H54 (cell line): Measurements from ENCODE around the gene BCL2L12.
A peak's percentile ranks its signal among the peaks of the same experiment; 100 is the strongest.

Experiments
- DNase-seq: peaks from one replicate; pipeline ENCODE4 v3.0.0; 2011; ENCODE audit warnings: low spot score, mixed read lengths; ENCODE audit not compliant: insufficient read length
- FAIRE-seq: peaks from 3 replicates; lab custom pipeline; 2011; peaks lifted over from hg19 to GRCh38; lab: Jason Lieb, UNC
- POLR2A ChIP-seq: IDR thresholded peaks from 2 replicates; pipeline ENCODE4 v1.6.1; 2011; ENCODE audit warnings: low read depth, mild to moderate bottlenecking, low read length

BCL2L12 gene

GRCh38 chr19:49664171-49665035 is 1.3 kb upstream of the BCL2L12 start:
- no peak for FAIRE-seq
- DNase-seq: peak; percentile 91

DNA sequence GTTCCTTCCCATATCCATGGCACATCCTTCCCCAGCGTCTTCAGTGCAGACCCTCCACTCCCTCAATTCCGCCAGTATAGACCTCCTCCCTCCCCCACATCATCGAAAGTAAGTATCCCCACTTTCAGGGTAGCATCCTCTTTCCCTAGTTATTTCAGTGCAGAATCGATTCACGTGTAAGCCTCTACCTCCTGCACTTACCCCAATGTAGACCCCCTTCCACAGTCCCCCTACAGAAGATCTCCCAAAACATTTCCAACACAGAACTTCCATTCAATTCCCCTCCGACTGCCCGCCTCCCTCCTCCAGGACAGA is 740 bp upstream of the BCL2L12 start:
- FAIRE-seq (no peak), DNase-seq (no peak)
- no peak for TF ChIP-seq POLR2A

More at GRCh38 chr19:49664171-49665035, 1.3 kb upstream of the BCL2L12 start:
- peak; percentile 75; the same call in 1 of the 2 replicates for TF ChIP-seq POLR2A

- no peak for DNase-seq
- no peak for FAIRE-seq
- TF ChIP-seq POLR2A: no peak
These were observed 349 bp downstream of the BCL2L12 start for GRCh38 chr19:49666120-49666444.

- TF ChIP-seq POLR2A: no peak
- no peak for FAIRE-seq
- DNase-seq: no peak
These were observed 1.7 kb downstream of the BCL2L12 start for GRCh38 chr19:49667473-49667872.

DNA sequence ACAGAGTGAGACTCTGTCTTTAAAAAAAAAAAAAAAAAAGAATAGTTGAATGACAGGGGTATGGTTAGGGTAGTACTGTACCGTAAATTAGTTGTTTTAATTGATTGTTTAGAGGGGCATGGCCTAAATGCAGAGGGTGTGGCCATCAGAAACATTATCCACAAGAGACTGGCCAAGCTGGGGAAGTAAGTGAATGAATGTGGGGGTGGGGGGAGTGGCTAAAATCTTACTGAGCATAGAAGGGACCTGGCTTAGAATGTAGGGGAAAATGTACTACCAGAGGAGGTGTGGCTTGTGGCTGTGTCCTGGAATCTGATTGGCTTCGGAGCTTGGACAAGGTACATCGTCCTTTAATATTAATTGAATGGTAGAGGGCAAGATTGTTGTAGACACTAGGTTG is 3.8 kb downstream of the BCL2L12 start:
- no peak for DNase-seq
- no peak for FAIRE-seq
- no peak for TF ChIP-seq POLR2A

DNA sequence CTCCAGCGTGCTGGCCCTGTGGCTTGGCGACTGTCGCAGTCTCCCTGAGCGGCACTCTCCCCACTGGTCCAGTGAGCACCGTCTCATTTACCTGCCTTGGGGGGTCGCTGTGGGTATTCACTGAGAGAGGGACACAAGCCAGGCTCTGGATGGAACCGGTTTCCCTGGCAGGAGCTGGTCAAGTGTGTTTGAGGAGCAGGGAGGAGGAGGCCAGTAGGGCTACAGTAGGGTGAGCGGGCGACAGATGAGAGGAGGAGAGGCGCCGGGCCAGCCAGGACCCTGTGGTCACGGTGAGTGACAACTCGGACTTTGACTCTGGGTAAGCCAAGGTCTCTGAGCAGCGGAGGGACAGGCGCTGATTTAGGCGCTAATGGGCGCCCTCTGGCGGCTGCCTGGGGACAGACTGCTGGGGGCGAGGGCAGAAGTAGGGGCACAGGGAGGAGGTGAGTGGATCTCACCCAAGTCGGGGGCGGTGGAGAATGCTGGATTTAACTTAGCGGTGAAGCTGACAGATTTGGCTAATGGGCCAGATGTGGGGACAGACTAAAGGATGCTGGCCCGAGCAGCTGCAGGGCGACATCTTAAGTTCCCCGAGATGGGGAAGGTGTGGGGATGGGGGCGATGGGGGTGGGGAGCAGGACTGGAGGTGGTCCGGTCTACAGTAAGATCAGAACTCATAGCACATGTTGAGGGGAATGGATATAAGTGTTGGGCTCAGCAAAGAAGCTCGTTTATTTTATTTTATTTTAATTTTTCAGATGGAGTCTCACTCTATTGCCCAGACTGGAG is 6.6 kb downstream of the BCL2L12 start:
- TF ChIP-seq POLR2A: no peak
- peak; percentile 82 for DNase-seq
- FAIRE-seq: no peak

- peak; percentile 98 for DNase-seq
- peak; percentile 72 for TF ChIP-seq POLR2A
- no peak for FAIRE-seq
These were observed 10.5 kb downstream of the BCL2L12 start for GRCh38 chr19:49676136-49676783.

- no peak for TF ChIP-seq POLR2A
- FAIRE-seq: peak; percentile 91
- peak; percentile 98 for DNase-seq
These were observed 11.1 kb downstream of the BCL2L12 start for GRCh38 chr19:49676784-49677230.

GRCh38 chr19:49677231-49677900 is 11.6 kb downstream of the BCL2L12 start, which contains the start of gene PRMT1:
TSS of gene PRMT1 (plus strand) at chr19:49677271. CDS start at chr19:49677281, 10 bp downstream.
- TF ChIP-seq POLR2A: peak; percentile 85
- FAIRE-seq (no peak), DNase-seq (no peak)

DNA sequence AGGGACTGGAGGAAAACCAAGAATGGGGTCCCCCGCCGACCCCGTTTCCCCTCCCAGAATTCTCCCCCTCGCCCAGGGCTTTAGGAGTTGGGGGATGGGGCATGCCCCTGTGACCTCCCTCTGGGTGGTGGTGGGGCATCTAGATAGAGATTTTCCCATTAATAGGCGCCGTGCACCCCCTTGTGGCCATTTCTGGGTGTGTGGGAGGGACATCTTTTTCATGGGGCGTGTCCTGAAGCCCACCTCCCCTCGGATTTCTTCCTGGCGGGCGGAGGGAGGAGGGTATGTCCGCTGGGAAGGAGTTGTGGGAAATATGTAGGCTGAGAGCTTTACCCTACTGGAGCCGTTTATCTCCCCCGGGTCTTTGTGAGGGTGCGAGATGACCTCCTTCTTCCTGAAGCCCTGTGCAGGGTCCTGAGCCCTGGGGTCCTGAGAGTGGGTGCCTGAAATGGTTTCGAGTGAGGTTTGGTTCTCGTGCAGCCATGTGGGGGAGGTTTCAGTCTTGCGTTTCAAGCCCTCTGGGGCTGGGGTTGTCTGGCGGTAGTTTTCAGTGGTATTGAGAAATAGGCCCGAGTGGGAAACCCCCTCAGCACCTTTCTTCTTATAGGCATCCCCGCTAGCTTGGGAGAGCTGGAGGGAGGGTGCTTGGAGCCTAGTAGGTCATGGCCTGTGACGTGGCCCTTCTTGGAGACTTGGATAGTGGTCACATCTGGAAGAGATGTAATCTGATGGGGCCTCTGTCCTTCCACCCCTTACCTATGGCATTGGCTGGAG is 12.4 kb downstream of the BCL2L12 start:
- FAIRE-seq (no peak), DNase-seq (peak; percentile 75)
- TF ChIP-seq POLR2A: no peak

- no peak for TF ChIP-seq POLR2A
- FAIRE-seq: no peak
- no peak for DNase-seq
These were observed 13.4 kb downstream of the BCL2L12 start for GRCh38 chr19:49678985-49679770.
